ENCODE results near the gene HSPB9.

HSPB9 gene

DNA sequence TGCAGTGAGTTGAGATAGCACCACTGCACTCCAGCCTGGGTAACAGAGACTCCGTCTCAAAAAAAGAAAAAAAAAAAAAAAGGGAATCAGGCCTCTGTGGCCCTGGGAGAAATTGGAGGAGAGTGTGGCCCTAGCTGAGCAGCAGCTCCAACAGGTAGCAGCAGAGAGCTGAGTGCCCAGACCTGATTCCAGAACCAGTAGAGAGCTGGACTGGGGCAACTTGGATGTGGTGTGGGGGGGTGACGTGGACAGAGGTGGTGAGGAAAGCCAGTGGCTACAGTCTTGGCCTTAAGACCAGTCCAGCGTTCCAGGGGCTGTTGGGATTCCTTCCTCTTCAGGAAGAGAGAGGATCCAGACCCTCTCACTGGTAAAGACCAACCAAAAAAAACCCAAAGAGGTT, 1.7 kb downstream of the HSPB9 start:
- Histone ChIP-seq H3K27me3 (ENCODE audit: control insufficient read depth, insufficient read depth, low read length) (no peaks in the 10 kb centered on the region), H3K27ac (no peak overlapping the region), H3K36me3 (ENCODE audit: control insufficient read depth, insufficient read depth, low read length) (no peaks in the 10 kb centered on the region), H2AFZ (no peak overlapping the region), H3K4me1 (no peaks in the 10 kb centered on the region), H3K79me2 (no peaks in the 10 kb centered on the region), H3K4me2 (ENCODE audit: low read length) (no peak overlapping the region), H3K9ac (no peak overlapping the region), H3K4me3 (ENCODE audit: low read depth, low read length) (no peak overlapping the region), H3K9me3 (ENCODE audit: control insufficient read depth, low read length) (no peaks in the 10 kb centered on the region)
- TF ChIP-seq, protein P1, sequence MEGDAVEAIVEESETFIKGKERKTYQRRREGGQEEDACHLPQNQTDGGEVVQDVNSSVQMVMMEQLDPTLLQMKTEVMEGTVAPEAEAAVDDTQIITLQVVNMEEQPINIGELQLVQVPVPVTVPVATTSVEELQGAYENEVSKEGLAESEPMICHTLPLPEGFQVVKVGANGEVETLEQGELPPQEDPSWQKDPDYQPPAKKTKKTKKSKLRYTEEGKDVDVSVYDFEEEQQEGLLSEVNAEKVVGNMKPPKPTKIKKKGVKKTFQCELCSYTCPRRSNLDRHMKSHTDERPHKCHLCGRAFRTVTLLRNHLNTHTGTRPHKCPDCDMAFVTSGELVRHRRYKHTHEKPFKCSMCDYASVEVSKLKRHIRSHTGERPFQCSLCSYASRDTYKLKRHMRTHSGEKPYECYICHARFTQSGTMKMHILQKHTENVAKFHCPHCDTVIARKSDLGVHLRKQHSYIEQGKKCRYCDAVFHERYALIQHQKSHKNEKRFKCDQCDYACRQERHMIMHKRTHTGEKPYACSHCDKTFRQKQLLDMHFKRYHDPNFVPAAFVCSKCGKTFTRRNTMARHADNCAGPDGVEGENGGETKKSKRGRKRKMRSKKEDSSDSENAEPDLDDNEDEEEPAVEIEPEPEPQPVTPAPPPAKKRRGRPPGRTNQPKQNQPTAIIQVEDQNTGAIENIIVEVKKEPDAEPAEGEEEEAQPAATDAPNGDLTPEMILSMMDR (IDR thresholded peaks at IDR 0.05), result no peak

DNA sequence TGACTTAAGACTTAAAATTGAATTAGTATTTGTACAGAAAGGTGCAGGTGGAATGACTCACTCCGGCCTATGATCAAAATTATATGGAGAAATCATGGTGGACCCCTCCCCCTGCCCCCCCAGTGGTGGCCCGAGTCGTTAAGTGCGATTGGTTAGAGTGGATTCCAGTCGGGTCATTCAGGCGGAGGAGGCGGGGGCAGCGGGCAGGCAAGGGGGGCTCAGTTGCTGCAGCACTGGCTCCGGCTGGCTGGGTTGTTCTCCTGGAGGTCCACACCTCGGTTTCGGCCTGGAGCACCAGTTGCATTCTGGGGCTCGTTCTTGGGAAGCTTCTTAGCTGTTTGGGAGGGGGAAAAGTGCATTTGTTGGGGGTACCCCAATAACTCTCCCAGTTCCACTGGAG, 3.0 kb downstream of the HSPB9 start:
- no peak overlapping the region for H3K9ac ChIP-seq
- peaks cover 1% of the 10 kb centered on the region for H3K4me1 ChIP-seq
- H3K27ac ChIP-seq, result no peak overlapping the region
- no peak overlapping the region for H3K4me2 ChIP-seq (ENCODE audit: low read length)
- H2AFZ ChIP-seq, result no peak overlapping the region
- H3K36me3 ChIP-seq (ENCODE audit: control insufficient read depth, insufficient read depth, low read length), result no peaks in the 10 kb centered on the region
- H3K27me3 ChIP-seq (ENCODE audit: control insufficient read depth, insufficient read depth, low read length), result no peaks in the 10 kb centered on the region
- H3K9me3 ChIP-seq (ENCODE audit: control insufficient read depth, low read length), result no peaks in the 10 kb centered on the region
- TF ChIP-seq, protein P1 (IDR thresholded peaks at IDR 0.05), result no peak
- no peaks in the 10 kb centered on the region for H3K79me2 ChIP-seq
- H3K4me3 ChIP-seq (ENCODE audit: low read depth, low read length), result no peak overlapping the region

DNA sequence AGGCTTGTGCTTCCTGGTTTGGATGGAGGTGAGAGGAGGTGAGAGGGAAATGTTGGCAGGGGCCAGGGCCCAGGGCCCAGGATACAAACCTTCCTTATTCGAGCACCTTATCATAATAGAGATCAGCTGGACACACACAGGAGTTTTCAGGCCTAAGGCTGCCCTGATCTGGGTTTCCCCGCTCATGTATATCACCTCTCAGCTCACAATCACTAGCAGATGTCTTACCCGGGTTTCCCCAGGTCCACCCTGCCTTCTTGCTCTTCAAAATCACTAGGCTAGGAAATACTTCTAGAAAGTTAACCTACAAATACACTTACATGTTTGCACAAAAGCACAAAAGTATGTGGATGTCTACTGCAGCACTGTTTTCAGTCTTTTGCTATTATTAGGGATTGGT, 4.2 kb downstream of the HSPB9 start:
- no peak overlapping the region for H3K4me2 ChIP-seq (ENCODE audit: low read length)
- H3K4me1 ChIP-seq, result peaks cover 4% of the 10 kb centered on the region
- H2AFZ ChIP-seq, result no peak overlapping the region
- TF ChIP-seq, protein P1 (IDR thresholded peaks at IDR 0.05), result no peak
- no peaks in the 10 kb centered on the region for H3K27me3 ChIP-seq (ENCODE audit: control insufficient read depth, insufficient read depth, low read length)
- no peak overlapping the region for H3K9ac ChIP-seq
- H3K4me3 ChIP-seq (ENCODE audit: low read depth, low read length), result no peak overlapping the region
- no peak overlapping the region for H3K27ac ChIP-seq
- H3K79me2 ChIP-seq, result no peaks in the 10 kb centered on the region
- no peaks in the 10 kb centered on the region for H3K36me3 ChIP-seq (ENCODE audit: control insufficient read depth, insufficient read depth, low read length)
- no peaks in the 10 kb centered on the region for H3K9me3 ChIP-seq (ENCODE audit: control insufficient read depth, low read length)

DNA sequence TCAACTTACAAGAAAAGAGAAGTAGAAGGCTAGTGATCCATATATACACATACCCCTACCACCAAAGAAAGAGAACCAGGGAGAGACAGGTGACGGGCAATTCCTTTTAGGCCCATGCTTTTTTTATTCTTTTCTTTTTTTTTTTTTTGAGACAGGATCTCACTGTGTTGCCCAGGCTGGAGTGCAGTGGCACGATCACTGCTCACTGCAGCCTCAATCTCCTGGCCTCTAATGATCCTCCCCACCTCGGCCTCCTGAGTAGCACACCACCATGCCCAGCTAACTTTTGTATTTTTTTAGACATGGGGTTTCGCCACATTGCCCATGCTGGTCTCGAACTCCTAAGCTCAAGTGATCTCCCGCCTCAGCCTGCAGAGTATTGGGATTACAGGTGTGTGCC, 4.8 kb downstream of the HSPB9 start:
- TF ChIP-seq, protein P1 (IDR thresholded peaks at IDR 0.05), result no peak
- Histone ChIP-seq H3K4me1 (peaks cover 4% of the 10 kb centered on the region), H2AFZ (no peak overlapping the region), H3K79me2 (no peaks in the 10 kb centered on the region), H3K9ac (no peak overlapping the region), H3K9me3 (ENCODE audit: control insufficient read depth, low read length) (no peaks in the 10 kb centered on the region), H3K27me3 (ENCODE audit: control insufficient read depth, insufficient read depth, low read length) (no peaks in the 10 kb centered on the region), H3K36me3 (ENCODE audit: control insufficient read depth, insufficient read depth, low read length) (no peaks in the 10 kb centered on the region), H3K27ac (no peak overlapping the region), H3K4me3 (ENCODE audit: low read depth, low read length) (no peak overlapping the region), H3K4me2 (ENCODE audit: low read length) (no peak overlapping the region)

DNA sequence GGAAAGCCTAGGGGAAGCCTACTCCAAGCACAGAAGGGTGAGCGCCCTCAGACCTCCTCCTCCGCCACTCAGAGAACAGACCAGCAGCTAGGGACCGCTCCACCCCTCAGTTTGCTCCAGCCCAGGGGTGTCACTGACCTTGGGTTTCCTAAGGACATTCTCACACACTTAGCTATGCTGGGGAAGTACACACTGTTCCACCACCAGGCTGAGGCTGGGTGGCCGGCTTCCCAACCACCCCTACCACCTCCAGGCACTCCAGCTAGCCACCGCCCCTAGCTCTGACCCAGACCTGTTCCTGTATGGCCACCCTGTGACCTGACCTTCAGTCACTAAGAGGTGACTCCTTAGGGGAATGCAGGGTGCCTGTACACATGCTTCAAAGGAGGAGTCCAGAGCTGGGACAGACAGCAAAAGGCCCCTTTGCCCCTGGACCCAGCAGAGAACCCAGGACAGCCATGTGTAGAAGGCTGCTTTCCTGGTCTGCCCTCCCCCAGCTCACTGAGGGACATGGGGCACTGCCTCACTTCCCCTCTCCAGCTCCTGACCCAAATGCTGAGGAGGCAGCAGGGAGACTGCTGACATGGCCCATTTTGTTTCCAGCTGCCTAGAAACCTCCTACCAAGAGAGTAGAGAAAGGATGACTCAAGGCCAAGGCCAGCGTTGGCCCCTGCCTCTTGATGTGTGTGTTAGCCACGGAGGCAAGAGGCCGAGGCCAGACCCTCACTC, 6.7 kb downstream of the HSPB9 start:
- Histone ChIP-seq H3K4me1 (peaks cover 15% of the 10 kb centered on the region), H3K27ac (peak overlapping the region; percentile 46), H3K4me3 (ENCODE audit: low read depth, low read length) (no peak overlapping the region), H3K79me2 (peaks cover 8% of the 10 kb centered on the region), H2AFZ (no peak overlapping the region), H3K9ac (no peak overlapping the region), H3K4me2 (ENCODE audit: low read length) (peak overlapping the region; percentile 35), H3K9me3 (ENCODE audit: control insufficient read depth, low read length) (no peaks in the 10 kb centered on the region), H3K36me3 (ENCODE audit: control insufficient read depth, insufficient read depth, low read length) (no peaks in the 10 kb centered on the region), H3K27me3 (ENCODE audit: control insufficient read depth, insufficient read depth, low read length) (no peaks in the 10 kb centered on the region)
- TF ChIP-seq, protein P1 (IDR thresholded peaks at IDR 0.05), result no peak

Measured in parathyroid adenoma (tissue), 2 donors.